IMR-90 (cell line): Measurements from ENCODE around the gene MARCKSL1. TPM values are rescaled to one million over a fixed set of nuclear protein-coding genes. Genes with fewer than 3 reads are reported as not detected.
"Not testable (repeated sequence)": the region's sequence is repeated elsewhere in the genome, so short reads cannot be mapped to it uniquely, and the experiment has no call there.

Source experiments
- ATAC-seq: fragments of 200-7000 bp; cut with Tn5 transposase; 2 replicates; pipeline ENCODE4 v1.9.1; 2020; ENCODE audit warnings: low read depth, mild to moderate bottlenecking, moderate library complexity
- BruUV-seq: library from RNA; stranded (reverse); fragments of 400-500 nt; replicated peaks from 2 replicates; lab custom pipeline; 2021; lab: Mats Ljungman, UMichigan
- CTCF ChIA-PET: fragments of 300-600 bp; formaldehyde crosslinking; extraction: SDS; loops from one replicate; lab custom pipeline; 2021; ENCODE audit warnings: antibody characterized with exemption; lab: Yijun Ruan, JAX
- POLR2A ChIA-PET: fragments of 300-600 bp; sonication (Branson Sonifier 250); formaldehyde crosslinking; loops from one replicate; lab custom pipeline; 2022; ENCODE audit warnings: antibody characterized with exemption; ENCODE audit not compliant: unreplicated experiment; lab: Charles Lee
- DNase-seq: peaks from one replicate; pipeline ENCODE4 v3.0.0; 2013
- H2AFZ ChIP-seq: replicated peaks from 2 replicates; pipeline ENCODE3; 2013; ENCODE audit warnings: low read length, mild to moderate bottlenecking; ENCODE audit not compliant: poor library complexity
- H2AK5ac ChIP-seq: 2 replicates; pipeline ENCODE4 v1.6.1; 2013; ENCODE audit warnings: low read depth, low read length, inconsistent platforms
- H2AK9ac ChIP-seq: replicated peaks from 2 replicates; pipeline ENCODE3; 2013; ENCODE audit warnings: mild to moderate bottlenecking, low read depth, low read length, moderate library complexity; ENCODE audit not compliant: poor library complexity
- H2BK120ac ChIP-seq: 2 replicates; pipeline ENCODE4 v1.6.1; 2013; ENCODE audit warnings: low read depth, low read length, inconsistent platforms
- H2BK15ac ChIP-seq: 3 replicates; pipeline ENCODE4 v1.6.1; 2013; ENCODE audit warnings: low read depth, low read length, inconsistent platforms
- H2BK20ac ChIP-seq: 2 replicates; pipeline ENCODE4 v1.6.1; 2013; ENCODE audit warnings: low read depth, mild to moderate bottlenecking, inconsistent platforms, low read length, moderate library complexity
- H2BK5ac ChIP-seq: 2 replicates; pipeline ENCODE4 v1.6.1; 2013; ENCODE audit warnings: mild to moderate bottlenecking, low read depth, low read length, inconsistent platforms; ENCODE audit not compliant: poor library complexity, severe bottlenecking
- H3K14ac ChIP-seq: replicated peaks from 2 replicates; pipeline ENCODE4 v1.6.1; 2013; ENCODE audit warnings: low read depth, low read length, inconsistent platforms
- H3K18ac ChIP-seq: 2 replicates; pipeline ENCODE4 v1.6.1; 2013; ENCODE audit warnings: low read depth, low read length, control low read depth
- H3K23ac ChIP-seq: 2 replicates; pipeline ENCODE4 v1.6.1; 2013; ENCODE audit warnings: low read depth, low read length, inconsistent platforms
- H3K27ac ChIP-seq: 2 replicates; pipeline ENCODE4 v1.5.1; 2013; ENCODE audit warnings: mild to moderate bottlenecking, control low read depth, low read length; ENCODE audit not compliant: insufficient read depth
- H3K27me3 ChIP-seq: 2 replicates; pipeline ENCODE4 v1.6.1; 2013; ENCODE audit warnings: low read length; ENCODE audit not compliant: control insufficient read depth, insufficient read depth
- H3K36me3 ChIP-seq: 2 replicates; pipeline ENCODE4 v1.6.1; 2013; ENCODE audit warnings: low read length, mixed read lengths; ENCODE audit not compliant: control insufficient read depth, insufficient read depth
- H3K4ac ChIP-seq: 2 replicates; pipeline ENCODE4 v1.6.1; 2013; ENCODE audit warnings: low read depth, low read length, inconsistent platforms
- H3K4me1 ChIP-seq: 2 replicates; pipeline ENCODE4 v1.6.1; 2013; ENCODE audit warnings: low read length, mixed read lengths; ENCODE audit not compliant: control insufficient read depth, insufficient read depth
- H3K4me2 ChIP-seq: 2 replicates; pipeline ENCODE4 v1.6.1; 2013; ENCODE audit warnings: low read depth, mild to moderate bottlenecking, control low read depth, low read length, moderate library complexity
- H3K4me3 ChIP-seq: 2 replicates; pipeline ENCODE4 v1.5.1; 2013; ENCODE audit warnings: low read depth, mild to moderate bottlenecking, control low read depth, low read length, moderate library complexity; ENCODE audit not compliant: insufficient read depth
- H3K56ac ChIP-seq: 2 replicates; pipeline ENCODE4 v1.6.1; 2013; ENCODE audit warnings: low read length, inconsistent platforms; ENCODE audit not compliant: insufficient read depth; ENCODE audit errors: extremely low read depth
- H3K79me1 ChIP-seq, 2 experiments: 2 replicates each; pipeline ENCODE4 v1.6.1; 2013; ENCODE audit warnings: low read length in 2 of 2, inconsistent platforms in 1 of 2, low read depth in 1 of 2
- H3K9ac ChIP-seq: 2 replicates; pipeline ENCODE4 v1.6.1; 2013; ENCODE audit warnings: low read depth, low read length, control low read depth
- H3K9me1 ChIP-seq: 2 replicates; pipeline ENCODE4 v1.6.1; 2013; ENCODE audit warnings: low read length, inconsistent platforms; ENCODE audit not compliant: insufficient read depth
- H3K9me3 ChIP-seq: 2 replicates; pipeline ENCODE4 v1.6.1; 2013; ENCODE audit warnings: low read length; ENCODE audit not compliant: control insufficient read depth, insufficient read depth
- H4K20me1 ChIP-seq: 2 replicates; pipeline ENCODE4 v1.6.1; 2013; ENCODE audit warnings: low read length, inconsistent platforms; ENCODE audit not compliant: insufficient read depth
- H4K5ac ChIP-seq: 2 replicates; pipeline ENCODE4 v1.6.1; 2013; ENCODE audit warnings: mild to moderate bottlenecking, low read depth, low read length, control low read depth
- H4K8ac ChIP-seq, 2 experiments: 2 replicates each; pipeline ENCODE4 v1.6.1; 2013; ENCODE audit warnings: low read depth in 2 of 2, low read length in 2 of 2, control low read depth in 1 of 2, inconsistent platforms in 1 of 2
- H4K91ac ChIP-seq: 2 replicates; pipeline ENCODE4 v1.6.1; 2013; ENCODE audit warnings: low read depth, low read length, inconsistent platforms; ENCODE audit not compliant: insufficient read depth
- CEBPB ChIP-seq: IDR thresholded peaks from 2 replicates; pipeline ENCODE4 v1.6.1; 2012; ENCODE audit warnings: low read depth, low read length, improper control_type of control experiment
- CHD1 ChIP-seq: IDR thresholded peaks from 2 replicates; pipeline ENCODE4 v1.6.1; 2012; ENCODE audit warnings: low read depth, low read length, improper control_type of control experiment
- MAFK ChIP-seq: IDR thresholded peaks from 2 replicates; pipeline ENCODE4 v1.6.1; 2012; ENCODE audit warnings: low read depth, low read length, improper control_type of control experiment
- MAZ ChIP-seq: IDR thresholded peaks from 2 replicates; pipeline ENCODE4 v1.6.1; 2012; ENCODE audit warnings: low read depth, mild to moderate bottlenecking, low read length, improper control_type of control experiment, moderate library complexity, borderline replicate concordance
- POLR2A ChIP-seq: IDR thresholded peaks from 2 replicates; pipeline ENCODE4 v1.6.1; 2012; ENCODE audit warnings: mild to moderate bottlenecking, low read depth, low read length
- RAD21 ChIP-seq: IDR thresholded peaks from 2 replicates; pipeline ENCODE4 v1.6.1; 2012; ENCODE audit warnings: low read length, improper control_type of control experiment
- RCOR1 ChIP-seq: IDR thresholded peaks from 2 replicates; pipeline ENCODE4 v1.6.1; 2012; ENCODE audit warnings: mild to moderate bottlenecking, low read length, improper control_type of control experiment; ENCODE audit not compliant: insufficient replicate concordance
- RFX5 ChIP-seq: IDR thresholded peaks from 2 replicates; pipeline ENCODE4 v1.8.0; 2012; ENCODE audit warnings: low read depth, mild to moderate bottlenecking, low read length, moderate library complexity
- USF2 ChIP-seq: fragments of 150-350 bp; IDR thresholded peaks from 2 replicates; pipeline ENCODE4 v1.6.1; 2017; ENCODE audit warnings: mild to moderate bottlenecking, antibody characterized with exemption, low read length, low read depth
- WGBS, 2 experiments: methylation state at CpG; one replicate each; pipeline versions ENCODE4 v1.1.5 to v1.1.7; 2013; ENCODE audit warnings: missing lambda C conversion rate in 2 of 2; ENCODE audit not compliant: insufficient read length in 1 of 2; ENCODE audit errors: extremely low coverage in 2 of 2; 5-methylcytosine and 5-hydroxymethylcytosine counted together
- dilution Hi-C: fragments of 300-500 bp; cut with HindIII; formaldehyde crosslinking; loops from one replicate; pipeline ENCODE4 v1.14.3; 2018; ENCODE audit warnings: low sequenced_read_pairs; ENCODE audit not compliant: unreplicated experiment
- in situ Hi-C: fragments of 300-500 bp; cut with MboI; formaldehyde crosslinking; loops from 3 replicates; pipeline ENCODE4 v1.14.3; 2019; ENCODE audit warnings: low sequenced_read_pairs, inconsistent platforms, mixed read lengths
- intact Hi-C: fragments of 100-400 bp; cut with micrococcal nuclease; formaldehyde crosslinking; loops from 2 replicates; pipeline ENCODE4 v1.10.0; 2022
- polyA plus RNA-seq, 3 experiments: library from polyadenylated mRNA; depleted of rRNA; stranded (reverse); fragments of >200 nt; gene quantifications; 2 replicates each; pipeline ENCODE4 v1.2.3, GENCODE V29; 2012; ENCODE audit warnings: low replicate concordance in 1 of 3
- total RNA-seq: library from RNA; depleted of rRNA; stranded (reverse); fragments of >200 nt; gene quantifications from 2 replicates; pipeline ENCODE4 v1.2.3, GENCODE V29; 2012

MARCKSL1 gene
- total and polyA plus RNA-seq, 2 of the 4 experiments (the other 2 are of a cell fraction), result 37.5 to 218 TPM

DNA sequence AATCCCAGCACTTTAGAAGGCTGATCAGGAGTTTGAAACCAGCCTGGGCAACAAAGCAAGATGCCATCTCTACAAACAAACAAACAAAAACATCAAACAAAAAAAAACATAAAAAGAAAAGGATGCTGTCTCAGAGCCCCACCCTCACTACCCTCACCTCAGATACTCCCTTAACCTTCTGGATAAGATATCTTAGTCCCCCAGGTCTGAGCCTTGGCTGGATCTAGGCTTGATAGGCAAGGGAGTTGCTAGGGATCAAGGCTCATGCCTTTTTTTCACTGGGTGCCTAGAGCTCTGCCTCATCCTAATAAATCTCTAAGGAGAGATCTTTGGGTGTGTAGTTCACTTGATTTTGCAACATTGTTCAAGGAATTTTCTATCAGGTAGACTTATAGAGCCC is 36.7 kb downstream of the MARCKSL1 start:
- Histone ChIP-seq H3K4me3 (no peak overlapping the region), H2AK5ac (no peak overlapping the region), H4K20me1 (peaks cover 35% of the 10 kb centered on the region; the same call in 1 of the 2 replicates), H2AFZ (no peak overlapping the region), H4K8ac (no peak overlapping the region), H3K9ac (no peak overlapping the region), H2BK120ac (no peak overlapping the region), H3K14ac (no peak overlapping the region), H4K5ac (no peak overlapping the region), H4K91ac (no peak overlapping the region), H2AK9ac (no peak overlapping the region), H3K23ac (no peak overlapping the region; the same call in 1 of the 2 replicates), H2BK5ac (no peak overlapping the region), H3K79me1 (peaks cover 40 to 78% of the 10 kb centered on the region in 2 experiments), H3K56ac (no peak overlapping the region), H2BK20ac (no peak overlapping the region), H3K27me3 (no peaks in the 10 kb centered on the region), H3K4me1 (no peaks in the 10 kb centered on the region), H3K4me2 (no peak overlapping the region), H3K27ac (no peak overlapping the region), H3K36me3 (peaks cover 17% of the 10 kb centered on the region), H2BK15ac (no peak overlapping the region), H3K4ac (no peak overlapping the region), H3K9me3 (no peaks in the 10 kb centered on the region), H3K9me1 (peaks cover 12% of the 10 kb centered on the region; the same call in 1 of the 2 replicates), H3K18ac (no peak overlapping the region)
- in situ Hi-C loops (no loop called here), dilution Hi-C loops (no loop called here), intact Hi-C loops (no loop called here)
- no peak for ATAC-seq
- CTCF ChIA-PET, result no interaction called here
- no TSS peak for BruUV-seq
- DNase-seq, result no peak
- no peak for TF ChIP-seq RAD21
- TF ChIP-seq MAFK, result no peak
- no peak for TF ChIP-seq RFX5
- no peak for TF ChIP-seq USF2
- no peak for TF ChIP-seq CHD1
- no peak for TF ChIP-seq RCOR1
- TF ChIP-seq MAZ, result no peak
- TF ChIP-seq POLR2A, result no peak
- TF ChIP-seq CEBPB, result no peak
- POLR2A ChIA-PET, result no interaction called here

DNA sequence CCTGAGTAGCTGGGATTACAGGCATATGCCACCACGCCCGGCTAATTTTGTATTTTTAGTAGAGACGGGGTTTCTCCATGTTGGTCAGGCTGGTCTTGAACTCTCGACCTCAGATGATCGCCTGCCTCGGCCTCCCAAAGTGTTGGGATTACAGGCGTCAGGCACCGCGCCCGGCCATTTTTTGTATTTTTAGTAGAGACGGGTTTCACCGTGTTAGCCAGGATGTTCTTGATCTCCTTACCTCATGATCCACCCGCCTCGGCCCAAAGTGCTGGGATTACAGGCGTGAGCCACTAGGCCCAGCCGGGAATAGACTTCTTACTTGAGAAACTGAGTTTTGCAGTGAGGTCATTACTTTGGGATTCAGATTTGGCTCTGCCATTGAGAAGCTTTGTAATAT is 37.8 kb downstream of the MARCKSL1 start:
- POLR2A ChIA-PET, CTCF ChIA-PET: not testable (repeated sequence)

More for the DNA sequence above, 37.8 kb downstream of the MARCKSL1 start:
- Histone ChIP-seq H3K79me1 (peaks cover 44 to 77% of the 10 kb centered on the region in 2 experiments), H3K36me3 (peaks cover 13% of the 10 kb centered on the region), H4K20me1 (peaks cover 35% of the 10 kb centered on the region; the same call in 1 of the 2 replicates), H3K9me1 (peaks cover 12% of the 10 kb centered on the region; the same call in 1 of the 2 replicates)
- dilution Hi-C loops, H3K4me3 ChIP-seq, H2BK5ac ChIP-seq, in situ Hi-C loops, BruUV-seq, H2BK120ac ChIP-seq, H3K56ac ChIP-seq, H2AFZ ChIP-seq, H2AK9ac ChIP-seq, H3K27me3 ChIP-seq, H2BK15ac ChIP-seq, H3K9me3 ChIP-seq, H3K9ac ChIP-seq, H2BK20ac ChIP-seq, H4K91ac ChIP-seq, H2AK5ac ChIP-seq, H3K23ac ChIP-seq, H3K27ac ChIP-seq, H3K4me2 ChIP-seq, H3K4ac ChIP-seq, H4K5ac ChIP-seq, H4K8ac ChIP-seq, H3K14ac ChIP-seq, H3K4me1 ChIP-seq, ATAC-seq, DNase-seq, intact Hi-C loops, H3K18ac ChIP-seq: not testable (repeated sequence)
- no CpG with 5 or more reads among the region's 16 CpGs for WGBS, 2 experiments
